Esophagus (tissue), 2 donors: ENCODE results near the gene MCTP2. TPM values are rescaled to one million over a fixed set of nuclear protein-coding genes. Genes with fewer than 3 reads are reported as not detected.

ENCODE experiments used
- H3K27ac ChIP-seq, 2 donors: one replicate each; pipeline ENCODE4 v1.5.1; 2013; ENCODE audit warnings: low read depth in 2 of 2, mild to moderate bottlenecking in 2 of 2, inconsistent platforms in 1 of 2, low read length in 1 of 2, moderate library complexity in 1 of 2
- H3K27me3 ChIP-seq, 2 donors: one replicate each; pipeline ENCODE4 v1.6.1; 2013; ENCODE audit warnings: low read length in 2 of 2, control low read depth in 1 of 2, mild to moderate bottlenecking in 1 of 2; ENCODE audit not compliant: insufficient read depth in 2 of 2, control insufficient read depth in 1 of 2
- H3K36me3 ChIP-seq, 2 donors: one replicate each; pipeline ENCODE4 v1.6.1; 2013; ENCODE audit warnings: low read length in 1 of 2; ENCODE audit not compliant: control insufficient read depth in 2 of 2, insufficient read depth in 2 of 2
- H3K4me1 ChIP-seq, 2 donors: one replicate each; pipeline ENCODE4 v1.6.1; 2013; ENCODE audit warnings: low read length in 1 of 2; ENCODE audit not compliant: control insufficient read depth in 2 of 2, insufficient read depth in 2 of 2
- H3K4me3 ChIP-seq, 2 donors: one replicate each; pipeline ENCODE4 v1.5.1; 2013; ENCODE audit warnings: low read length in 2 of 2, mild to moderate bottlenecking in 2 of 2, low read depth in 1 of 2, moderate library complexity in 1 of 2
- H3K9me3 ChIP-seq, 2 donors: one replicate each; pipeline ENCODE4 v1.6.1; 2013; ENCODE audit warnings: mild to moderate bottlenecking in 2 of 2, low read depth in 1 of 2, low read length in 1 of 2, moderate library complexity in 1 of 2; ENCODE audit not compliant: control insufficient read depth in 2 of 2, insufficient read depth in 1 of 2
- WGBS, 2 donors: extraction: QIAGEN DNeasy Blood & Tissue Kit; methylation state at CpG; one replicate each; pipeline ENCODE4 v1.1.7; 2013; 5-methylcytosine and 5-hydroxymethylcytosine counted together
- polyA plus RNA-seq, 2 donors: library from polyadenylated mRNA; stranded (reverse); fragments of 200-250 nt; gene quantifications; one replicate each; pipeline ENCODE4 v1.2.3, GENCODE V29; 2013
- donor health status: healthy with polysubstance abuse.
- donor health status: Bipolar disorder and iron deficiency.

MCTP2 gene
- polyA plus RNA-seq, 2 donors = 2.4 to 2.5 TPM

DNA sequence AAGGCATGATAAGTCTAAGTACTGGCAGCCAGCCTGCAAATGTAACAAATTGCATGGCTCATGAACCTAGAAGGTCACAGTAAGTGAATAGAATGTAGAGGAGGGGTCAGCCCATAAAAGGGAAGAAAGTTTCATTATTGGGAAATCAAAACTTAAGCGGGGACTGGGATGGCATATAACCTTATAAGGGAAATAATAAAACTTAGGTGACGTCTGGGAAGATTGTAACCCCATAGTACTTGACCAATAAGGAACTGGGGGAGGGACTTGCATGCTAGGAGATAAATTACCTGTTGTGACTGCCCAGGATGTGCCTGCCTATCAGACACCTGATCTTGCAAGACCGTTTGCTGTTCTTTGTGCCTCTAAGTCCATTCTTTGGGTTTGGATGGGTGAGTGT lies 28.1 kb upstream of the MCTP2 start:
- Histone ChIP-seq H3K9me3 (no peaks in the 10 kb centered on the region), H3K27me3 (no peaks in the 10 kb centered on the region), H3K27ac (no peak overlapping the region), H3K4me1 (no peaks in the 10 kb centered on the region), H3K4me3 (no peak overlapping the region), H3K36me3 (no peaks in the 10 kb centered on the region)
- WGBS, 2 donors = 68 to 70% methylated on average over 3 of the region's 3 CpGs

DNA sequence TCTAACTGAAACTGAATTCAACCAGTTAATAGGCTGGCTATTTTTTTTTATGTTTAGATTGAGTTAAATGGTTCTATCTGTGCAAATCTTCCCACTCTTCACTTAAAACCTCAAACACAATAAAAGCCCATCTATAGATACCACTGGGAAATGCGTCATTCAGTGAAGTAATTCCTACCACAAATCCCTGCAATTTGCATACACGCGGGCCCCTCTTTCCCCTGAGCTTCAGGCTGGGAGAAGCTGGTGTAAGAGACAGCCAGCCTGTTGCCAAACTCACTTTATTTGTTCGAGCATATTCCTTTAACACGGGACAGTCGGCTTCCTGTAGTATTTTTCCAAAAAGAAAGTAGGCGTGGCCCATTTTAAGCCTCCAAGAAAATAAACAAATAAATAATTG lies 26.0 kb upstream of the MCTP2 start:
- WGBS, 2 donors = 79 to 83% methylated on average over 7 of the region's 7 CpGs

DNA sequence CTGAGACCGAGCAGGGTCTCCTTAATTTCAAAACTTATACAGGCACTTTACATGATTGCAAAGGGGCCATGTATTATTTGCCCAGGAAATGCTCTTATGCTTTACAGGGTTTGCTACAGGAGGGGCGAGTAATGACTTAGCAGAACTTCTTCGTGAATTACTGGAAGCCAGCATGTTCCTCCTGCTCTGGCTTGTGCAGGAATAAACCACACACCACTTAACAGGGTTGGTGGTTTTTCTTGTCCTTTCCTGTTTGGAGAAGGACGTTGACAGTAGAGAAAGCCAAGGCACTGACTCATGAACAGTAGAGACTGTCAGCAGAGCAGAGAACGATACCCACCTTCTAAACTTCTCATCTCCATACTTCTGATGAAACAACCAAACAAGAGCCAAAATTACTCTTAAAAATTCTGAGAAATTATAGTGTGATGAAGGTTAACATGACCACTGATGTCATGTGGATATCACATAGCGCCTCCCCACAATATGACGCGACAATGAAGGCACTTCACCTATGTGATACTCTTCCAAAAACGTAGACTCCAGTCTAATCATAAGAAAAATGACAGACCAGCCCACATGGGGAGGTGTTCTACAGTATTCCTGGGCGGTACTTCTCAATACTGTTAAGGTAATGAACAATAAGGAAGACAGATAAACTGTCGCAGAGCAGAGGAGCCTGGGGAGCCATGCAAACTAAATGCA lies 24.7 kb upstream of the MCTP2 start:
- no peaks in the 10 kb centered on the region for H3K4me1 ChIP-seq
- no peaks in the 10 kb centered on the region for H3K36me3 ChIP-seq
- no peaks in the 10 kb centered on the region for H3K27me3 ChIP-seq
- no peaks in the 10 kb centered on the region for H3K9me3 ChIP-seq
- H3K4me3 ChIP-seq = no peak overlapping the region
- H3K27ac ChIP-seq = no peak overlapping the region
- 58 to 60% methylated on average over 11 of the region's 11 CpGs for WGBS, 2 donors

More for the DNA sequence above, 26.0 kb upstream of the MCTP2 start:
- H3K27ac ChIP-seq = no peak overlapping the region
- no peaks in the 10 kb centered on the region for H3K36me3 ChIP-seq
- no peaks in the 10 kb centered on the region for H3K9me3 ChIP-seq
- H3K4me3 ChIP-seq = no peak overlapping the region
- no peaks in the 10 kb centered on the region for H3K27me3 ChIP-seq
- no peaks in the 10 kb centered on the region for H3K4me1 ChIP-seq

- Histone ChIP-seq H3K36me3 (no peaks in the 10 kb centered on the region), H3K4me1 (no peaks in the 10 kb centered on the region), H3K9me3 (no peaks in the 10 kb centered on the region), H3K27me3 (no peaks in the 10 kb centered on the region), H3K27ac (no peak overlapping the region), H3K4me3 (no peak overlapping the region)
- 71 to 77% methylated on average over 5 of the region's 5 CpGs for WGBS, 2 donors
Measured at GRCh38 chr15:94212291-94212690, 19.1 kb upstream of the MCTP2 start.

DNA sequence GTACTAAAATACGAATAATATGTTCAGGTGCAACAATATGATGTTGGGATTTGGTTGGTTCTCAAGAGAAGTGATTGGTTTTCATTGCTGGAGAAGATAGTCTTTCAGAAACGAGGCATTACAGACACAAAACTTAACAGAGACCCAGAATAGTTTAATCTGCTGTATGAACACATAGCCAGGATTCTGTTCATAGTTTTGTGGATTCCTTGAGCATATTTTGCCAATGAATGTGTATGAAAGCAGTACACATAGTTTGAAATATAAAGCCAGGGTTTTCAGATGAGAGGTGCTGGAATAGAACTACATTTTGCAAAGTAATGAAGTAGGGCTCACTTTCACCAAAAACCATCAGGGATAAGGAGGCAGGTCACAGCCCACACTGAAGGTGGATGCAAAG lies 5.7 kb upstream of the MCTP2 start:
- Histone ChIP-seq H3K9me3 (no peaks in the 10 kb centered on the region), H3K4me3 (no peak overlapping the region), H3K27ac (no peak overlapping the region), H3K36me3 (no peaks in the 10 kb centered on the region), H3K4me1 (no peaks in the 10 kb centered on the region), H3K27me3 (peaks cover 0 to 3% of the 10 kb centered on the region in 2 donors)
- 70 to 75% methylated on average over 2 of the region's 2 CpGs for WGBS, 2 donors

DNA sequence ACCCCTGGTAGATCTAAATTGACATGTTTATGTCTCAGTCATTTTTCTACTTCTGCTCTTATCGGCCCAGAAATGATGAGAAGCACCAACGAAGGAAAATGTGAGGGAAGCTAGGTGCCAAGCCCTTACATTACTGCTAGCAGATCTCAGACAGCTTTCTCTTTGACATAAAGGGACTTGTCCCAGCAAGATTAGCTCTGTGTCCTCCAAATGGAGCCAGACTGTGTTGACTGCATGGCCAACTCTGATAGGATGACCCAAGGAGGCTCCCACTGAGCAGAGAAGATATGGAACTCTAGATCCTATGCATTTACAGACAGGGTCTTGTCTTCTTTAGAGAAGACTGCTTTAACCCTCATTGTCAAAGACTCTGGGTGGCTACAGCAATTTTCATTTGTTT lies 2.8 kb upstream of the MCTP2 start:
- no peaks in the 10 kb centered on the region for H3K36me3 ChIP-seq
- 75% methylated on average over 2 of the region's 2 CpGs for WGBS, 2 donors
- no peak overlapping the region for H3K4me3 ChIP-seq
- no peaks in the 10 kb centered on the region for H3K4me1 ChIP-seq
- H3K27me3 ChIP-seq = no peaks in the 10 kb centered on the region
- H3K27ac ChIP-seq = no peak overlapping the region
- H3K9me3 ChIP-seq = no peaks in the 10 kb centered on the region

GRCh38 chr15:94229591-94230369 lies 1.6 kb upstream of the MCTP2 start:
- no peaks in the 10 kb centered on the region for H3K9me3 ChIP-seq
- no peak overlapping the region for H3K27ac ChIP-seq
- H3K36me3 ChIP-seq = no peaks in the 10 kb centered on the region
- 41 to 44% methylated on average over 10 of the region's 10 CpGs for WGBS, 2 donors
- H3K27me3 ChIP-seq = no peaks in the 10 kb centered on the region
- no peaks in the 10 kb centered on the region for H3K4me1 ChIP-seq
- H3K4me3 ChIP-seq = no peak overlapping the region

- peak overlapping the region; percentile 79 to 82 for H3K4me3 ChIP-seq
- no peaks in the 10 kb centered on the region for H3K4me1 ChIP-seq
- no peaks in the 10 kb centered on the region for H3K27me3 ChIP-seq
- no peaks in the 10 kb centered on the region for H3K36me3 ChIP-seq
- H3K27ac ChIP-seq = peak overlapping the region; percentile 84 to 89
- H3K9me3 ChIP-seq = no peaks in the 10 kb centered on the region
- WGBS, 2 donors = 10 to 17% methylated on average over 11 of the region's 11 CpGs
Measured at GRCh38 chr15:94230431-94230882, 904 bp upstream of the MCTP2 start.

GRCh38 chr15:94231723-94232468 lies 535 bp downstream of the MCTP2 start:
- H3K27me3 ChIP-seq = no peaks in the 10 kb centered on the region
- no peaks in the 10 kb centered on the region for H3K9me3 ChIP-seq
- H3K4me3 ChIP-seq = peak overlapping the region; percentile 79 to 82
- H3K36me3 ChIP-seq = no peaks in the 10 kb centered on the region
- H3K4me1 ChIP-seq = peaks cover 0 to 5% of the 10 kb centered on the region in 2 donors
- WGBS, 2 donors = 10% methylated on average over 25 of the region's 25 CpGs
- H3K27ac ChIP-seq = peak overlapping the region; percentile 84 to 89
